GM18868 (cell line): ENCODE measurements around the gene CUBN.
A peak's percentile ranks its signal among the peaks of the same experiment; 100 is the strongest.

Source experiments
- ATAC-seq: cut with Tn5 transposase; IDR thresholded peaks from one replicate; pipeline ENCODE4 v1.9.1; 2021; ENCODE audit warnings: mild to moderate bottlenecking, moderate library complexity; ENCODE audit not compliant: unreplicated experiment

CUBN gene

GRCh38 chr10:16799621-16800020 is 330.0 kb downstream of the CUBN start:
- ATAC-seq: peak; percentile 89

GRCh38 chr10:16798571-16798970 is 331.0 kb downstream of the CUBN start:
- no peak for ATAC-seq

- ATAC-seq: peak; percentile 41
Observed at GRCh38 chr10:16795410-16796073, 334.1 kb downstream of the CUBN start.

- no peak for ATAC-seq
Observed at GRCh38 chr10:16794005-16794404, 335.6 kb downstream of the CUBN start.

GRCh38 chr10:16792675-16793074 is 336.9 kb downstream of the CUBN start:
- ATAC-seq: no peak

- no peak for ATAC-seq
Observed at GRCh38 chr10:16789765-16790164, 339.8 kb downstream of the CUBN start.

- no peak for ATAC-seq
Observed at GRCh38 chr10:16789261-16789660, 340.4 kb downstream of the CUBN start.

- no peak for ATAC-seq
Observed at GRCh38 chr10:16788778-16789177, 340.8 kb downstream of the CUBN start.

- peak; percentile 31 for ATAC-seq
Observed at GRCh38 chr10:16788125-16788524, 341.5 kb downstream of the CUBN start.

- peak; percentile 83 for ATAC-seq
Observed at GRCh38 chr10:16787361-16787791, 342.2 kb downstream of the CUBN start.

GRCh38 chr10:16780338-16780880 is 349.2 kb downstream of the CUBN start:
- ATAC-seq: no peak

GRCh38 chr10:16779384-16779915 is 350.2 kb downstream of the CUBN start:
- peak; percentile 90 for ATAC-seq

- ATAC-seq: peak; percentile 45
Observed at GRCh38 chr10:16777473-16778370, 351.9 kb downstream of the CUBN start.

GRCh38 chr10:16776896-16777295 is 352.7 kb downstream of the CUBN start:
- no peak for ATAC-seq
